Immature natural killer cell (primary cell): ENCODE data around the gene KCNQ1. TPM values are rescaled to one million over a fixed set of nuclear protein-coding genes. Genes with fewer than 3 reads are reported as not detected.
A peak's percentile ranks its signal among the peaks of the same experiment; 100 is the strongest.

ENCODE experiments used
- DNase-seq, 3 donors: peaks; one replicate each; pipeline ENCODE4 v3.0.0; 2022; ENCODE audit warnings: mixed read lengths in 1 of 3
- H3K27ac Mint-ChIP-seq, 6 donors: one replicate each; pipeline ENCODE4 v1.8.0; 2020; ENCODE audit warnings: mixed read lengths in 6 of 6, mild to moderate bottlenecking in 5 of 6, inconsistent platforms in 4 of 6, moderate library complexity in 3 of 6
- H3K27me3 Mint-ChIP-seq, 3 donors: one replicate each; pipeline ENCODE4 v1.8.0; 2020 to 2021; ENCODE audit warnings: low read depth in 3 of 3, mild to moderate bottlenecking in 3 of 3, mixed read lengths in 3 of 3, moderate library complexity in 3 of 3, inconsistent platforms in 1 of 3
- H3K36me3 Mint-ChIP-seq, 3 donors: one replicate each; pipeline ENCODE4 v1.8.0; 2020; ENCODE audit warnings: mixed read lengths in 3 of 3, inconsistent platforms in 2 of 3, mild to moderate bottlenecking in 2 of 3
- H3K4me1 Mint-ChIP-seq, 2 donors: one replicate each; pipeline ENCODE4 v1.8.0; 2020; ENCODE audit warnings: inconsistent platforms in 2 of 2, mild to moderate bottlenecking in 2 of 2, mixed read lengths in 2 of 2, moderate library complexity in 1 of 2
- H3K4me3 Mint-ChIP-seq, 5 donors: one replicate each; pipeline ENCODE4 v1.8.0; 2020; ENCODE audit warnings: mild to moderate bottlenecking in 5 of 5, mixed read lengths in 5 of 5, inconsistent platforms in 3 of 5, moderate library complexity in 3 of 5
- H3K9me3 Mint-ChIP-seq, 6 donors: one replicate each; pipeline ENCODE4 v1.8.0; 2020; ENCODE audit warnings: mild to moderate bottlenecking in 6 of 6, mixed read lengths in 6 of 6, inconsistent platforms in 4 of 6, moderate library complexity in 3 of 6
- polyA plus RNA-seq, 3 donors: library from polyadenylated mRNA; unstranded; fragments of 300-500 nt; fragmentation: Illumina TruSeq; gene quantifications; one replicate each; pipeline ENCODE4 v1.2.3, GENCODE V29; 2021

Gene KCNQ1
- polyA plus RNA-seq, 3 donors from 2014 or later: 0.13 to 1.1 (median 0.73) TPM

- no peak overlapping the region for H3K4me3 Mint-ChIP-seq
- no peaks in the 10 kb centered on the region for H3K36me3 Mint-ChIP-seq
- H3K9me3 Mint-ChIP-seq: no peaks in the 10 kb centered on the region
- no peaks in the 10 kb centered on the region for H3K4me1 Mint-ChIP-seq
- peaks cover 0 to 1% (median 0%) of the 10 kb centered on the region in 3 donors for H3K27me3 Mint-ChIP-seq
- H3K27ac Mint-ChIP-seq: no peak overlapping the region
- no peak for DNase-seq
These were observed 296.2 kb downstream of the KCNQ1 start for GRCh38 chr11:2741006-2741376.

GRCh38 chr11:2741377-2742131 is 296.7 kb downstream of the KCNQ1 start:
- H3K9me3 Mint-ChIP-seq: no peaks in the 10 kb centered on the region
- DNase-seq: peak in 1 of 3 donors; percentile 2
- no peak overlapping the region for H3K27ac Mint-ChIP-seq
- no peak overlapping the region for H3K4me3 Mint-ChIP-seq
- H3K4me1 Mint-ChIP-seq: no peaks in the 10 kb centered on the region
- H3K36me3 Mint-ChIP-seq: no peaks in the 10 kb centered on the region
- H3K27me3 Mint-ChIP-seq: peaks cover 0 to 1% (median 0%) of the 10 kb centered on the region in 3 donors

GRCh38 chr11:2742201-2742600 is 297.4 kb downstream of the KCNQ1 start:
- H3K4me1 Mint-ChIP-seq: no peaks in the 10 kb centered on the region
- H3K27ac Mint-ChIP-seq: no peak overlapping the region
- no peaks in the 10 kb centered on the region for H3K9me3 Mint-ChIP-seq
- H3K36me3 Mint-ChIP-seq: no peaks in the 10 kb centered on the region
- H3K4me3 Mint-ChIP-seq: no peak overlapping the region
- no peak for DNase-seq
- H3K27me3 Mint-ChIP-seq: peaks cover 0 to 1% (median 0%) of the 10 kb centered on the region in 3 donors

DNA sequence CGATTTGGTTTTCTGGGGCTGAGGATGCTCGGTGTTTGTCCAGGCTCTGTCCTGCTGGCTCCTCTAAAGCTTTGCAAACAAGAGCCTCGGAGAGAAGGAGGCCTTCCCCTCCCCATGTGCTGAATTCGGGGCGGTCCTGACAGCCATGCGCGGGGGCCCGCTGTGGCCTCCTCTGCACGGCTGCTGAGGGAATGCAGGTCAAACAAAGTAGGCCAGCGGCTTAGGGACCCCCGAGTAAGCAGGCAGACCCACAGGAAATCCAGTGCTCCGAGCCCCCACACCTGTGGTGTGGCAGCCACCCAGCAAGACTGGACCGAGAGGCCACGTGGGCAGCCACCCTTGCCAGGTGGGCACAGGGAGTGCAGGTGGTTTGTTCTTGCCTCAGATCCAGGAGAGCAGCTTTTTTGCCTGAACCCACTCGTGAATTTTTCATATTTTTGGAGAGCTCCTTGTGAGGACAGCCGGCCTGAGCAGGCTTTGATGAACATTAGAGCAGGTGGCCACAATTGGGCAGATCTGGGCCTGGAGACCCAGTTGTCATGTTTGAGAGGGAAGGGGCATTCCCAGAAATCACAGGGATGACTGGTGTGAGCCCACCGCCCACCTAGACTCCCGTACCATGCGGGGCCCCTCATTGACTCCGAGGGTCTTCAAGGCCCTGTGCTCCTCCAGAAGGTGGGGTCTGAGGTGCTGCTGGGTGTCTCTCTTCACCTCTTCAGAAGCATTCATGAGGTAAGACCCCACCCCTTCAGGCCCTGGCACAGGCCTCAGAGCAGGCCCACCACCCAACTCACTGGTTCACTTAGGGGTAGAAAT is 298.0 kb downstream of the KCNQ1 start:
- H3K9me3 Mint-ChIP-seq: no peaks in the 10 kb centered on the region
- peaks cover 0 to 1% (median 0%) of the 10 kb centered on the region in 3 donors for H3K27me3 Mint-ChIP-seq
- no peak for DNase-seq
- H3K36me3 Mint-ChIP-seq: no peaks in the 10 kb centered on the region
- no peak overlapping the region for H3K4me3 Mint-ChIP-seq
- H3K27ac Mint-ChIP-seq: no peak overlapping the region
- no peaks in the 10 kb centered on the region for H3K4me1 Mint-ChIP-seq

DNA sequence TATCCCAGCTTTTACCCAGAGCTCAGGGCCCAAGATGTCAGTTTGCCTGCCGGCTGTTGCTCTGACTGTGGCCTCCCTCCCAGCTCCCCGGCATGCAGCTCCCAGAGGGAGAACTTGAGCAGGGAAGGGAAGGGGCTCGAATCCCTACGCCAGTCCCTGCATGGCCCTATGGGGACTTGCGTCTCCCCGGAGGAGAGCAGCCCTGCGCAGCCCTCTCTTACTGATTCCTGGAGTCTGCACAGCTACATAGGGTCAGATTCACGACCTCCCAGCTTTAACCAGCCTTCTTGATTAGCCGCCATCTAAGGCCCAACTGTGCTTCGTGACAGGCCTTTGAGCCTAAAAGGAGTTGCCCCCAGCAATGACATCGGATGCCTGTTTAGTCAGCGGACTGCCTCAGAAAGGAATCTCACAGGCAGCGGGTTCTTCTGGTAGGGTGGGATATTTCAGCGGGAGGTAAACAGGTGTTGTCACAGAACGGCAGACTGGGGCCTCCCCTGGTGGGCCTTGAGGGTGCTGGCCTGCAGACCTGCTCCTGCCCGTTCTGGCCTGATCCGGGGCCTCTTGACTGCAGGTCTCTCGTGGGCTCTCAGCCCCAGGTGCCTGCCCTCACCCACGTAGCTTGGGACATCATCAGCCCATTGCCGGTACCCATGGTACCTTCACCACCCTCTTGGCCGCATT is 298.8 kb downstream of the KCNQ1 start:
- DNase-seq: no peak
- no peaks in the 10 kb centered on the region for H3K9me3 Mint-ChIP-seq
- H3K4me1 Mint-ChIP-seq: no peaks in the 10 kb centered on the region

DNA sequence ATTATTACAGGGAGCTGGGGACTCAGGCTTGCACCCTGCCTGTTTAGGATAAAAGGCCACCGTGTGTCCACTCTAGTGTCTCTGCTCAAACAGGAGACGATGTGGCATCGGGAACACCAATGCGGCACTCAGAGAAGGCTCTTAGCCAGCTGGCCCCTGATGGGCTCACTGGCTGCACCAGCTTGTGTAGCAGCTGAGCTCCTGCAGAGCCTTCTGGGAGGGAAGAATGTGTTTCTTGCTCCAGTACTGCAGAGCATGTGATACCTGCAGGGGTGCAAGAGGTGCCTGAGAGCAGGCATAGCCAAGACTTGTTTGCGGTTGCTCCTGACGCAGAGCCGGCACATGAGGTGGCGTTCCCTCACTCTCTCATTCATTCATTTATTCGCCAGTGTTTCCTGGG is 299.4 kb downstream of the KCNQ1 start:
- Mint-ChIP-seq H3K4me1 (no peaks in the 10 kb centered on the region), H3K9me3 (no peaks in the 10 kb centered on the region), H3K4me3 (no peak overlapping the region), H3K27ac (no peak overlapping the region), H3K27me3 (peaks cover 0 to 1% (median 0%) of the 10 kb centered on the region in 3 donors), H3K36me3 (no peaks in the 10 kb centered on the region)
- no peak for DNase-seq

More for the DNA sequence above, 298.8 kb downstream of the KCNQ1 start:
- Mint-ChIP-seq H3K4me3 (no peak overlapping the region), H3K27me3 (peaks cover 0 to 1% (median 0%) of the 10 kb centered on the region in 3 donors), H3K27ac (no peak overlapping the region), H3K36me3 (no peaks in the 10 kb centered on the region)

- Mint-ChIP-seq H3K27me3 (peaks cover 0 to 1% (median 0%) of the 10 kb centered on the region in 3 donors), H3K4me3 (no peak overlapping the region), H3K36me3 (no peaks in the 10 kb centered on the region), H3K9me3 (no peaks in the 10 kb centered on the region), H3K27ac (no peak overlapping the region), H3K4me1 (no peaks in the 10 kb centered on the region)
- no peak for DNase-seq
These were observed 300.7 kb downstream of the KCNQ1 start for GRCh38 chr11:2745511-2745910.

- Mint-ChIP-seq H3K4me3 (no peak overlapping the region), H3K4me1 (no peaks in the 10 kb centered on the region), H3K36me3 (no peaks in the 10 kb centered on the region), H3K27me3 (peaks cover 0 to 1% (median 0%) of the 10 kb centered on the region in 3 donors), H3K27ac (no peak overlapping the region), H3K9me3 (no peaks in the 10 kb centered on the region)
- no peak for DNase-seq
These were observed 301.8 kb downstream of the KCNQ1 start for GRCh38 chr11:2746401-2747247.

GRCh38 chr11:2747248-2748027 is 302.6 kb downstream of the KCNQ1 start:
- H3K9me3 Mint-ChIP-seq: no peaks in the 10 kb centered on the region
- no peaks in the 10 kb centered on the region for H3K36me3 Mint-ChIP-seq
- H3K4me3 Mint-ChIP-seq: no peak overlapping the region
- peaks cover 0 to 1% (median 0%) of the 10 kb centered on the region in 3 donors for H3K27me3 Mint-ChIP-seq
- no peak for DNase-seq
- no peaks in the 10 kb centered on the region for H3K4me1 Mint-ChIP-seq
- no peak overlapping the region for H3K27ac Mint-ChIP-seq

GRCh38 chr11:2748061-2748813 is 303.4 kb downstream of the KCNQ1 start:
- no peaks in the 10 kb centered on the region for H3K36me3 Mint-ChIP-seq
- no peak overlapping the region for H3K27ac Mint-ChIP-seq
- no peaks in the 10 kb centered on the region for H3K4me1 Mint-ChIP-seq
- H3K27me3 Mint-ChIP-seq: peaks cover 0 to 2% (median 1%) of the 10 kb centered on the region in 3 donors
- H3K9me3 Mint-ChIP-seq: no peaks in the 10 kb centered on the region
- DNase-seq: no peak
- no peak overlapping the region for H3K4me3 Mint-ChIP-seq

DNA sequence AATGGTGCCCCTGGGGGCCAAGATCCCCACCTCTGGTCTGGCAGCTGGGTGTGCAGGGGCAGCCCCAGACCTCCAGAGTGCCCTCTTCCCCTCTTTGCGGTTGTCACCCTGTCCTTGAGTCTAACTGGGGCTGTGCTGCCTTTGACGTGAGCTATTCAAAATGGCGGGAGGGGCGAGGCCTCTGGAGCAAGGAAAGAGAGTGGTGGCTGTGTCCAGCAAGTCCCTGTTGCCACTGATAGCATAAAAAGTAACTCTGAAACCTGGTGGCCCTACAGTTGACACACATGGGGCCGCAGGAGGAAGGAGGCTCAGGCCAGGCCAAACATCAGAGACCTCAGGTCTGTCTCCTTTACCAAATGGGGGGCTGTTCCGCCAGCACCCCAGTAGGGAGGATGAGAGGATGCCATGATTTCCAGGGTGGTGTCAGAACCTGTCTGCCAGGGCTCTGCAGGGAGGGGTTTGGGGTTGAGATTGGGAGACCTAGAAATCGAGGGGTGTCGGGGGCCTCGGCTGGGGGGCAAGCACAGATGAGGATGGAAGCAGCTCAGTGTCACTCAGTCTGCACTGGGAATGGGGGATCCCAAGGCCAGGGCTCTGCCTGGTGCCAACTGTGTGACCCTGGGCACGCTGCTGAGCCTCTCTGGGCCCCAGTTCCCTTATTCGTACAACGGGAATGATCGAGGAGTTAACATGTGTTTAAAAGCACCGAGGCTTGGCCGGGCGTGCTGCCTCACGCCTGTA is 304.2 kb downstream of the KCNQ1 start:
- H3K9me3 Mint-ChIP-seq: no peaks in the 10 kb centered on the region
- no peaks in the 10 kb centered on the region for H3K36me3 Mint-ChIP-seq
- H3K4me1 Mint-ChIP-seq: no peaks in the 10 kb centered on the region
- no peak overlapping the region for H3K4me3 Mint-ChIP-seq
- no peak for DNase-seq
- peaks cover 0 to 4% (median 1%) of the 10 kb centered on the region in 3 donors for H3K27me3 Mint-ChIP-seq
- no peak overlapping the region for H3K27ac Mint-ChIP-seq
